GM18520 (cell line): Measurements from ENCODE around the gene SMG6.
"Not testable (repeated sequence)": the region's sequence is repeated elsewhere in the genome, so short reads cannot be mapped to it uniquely, and the experiment has no call there.

Experiments used
- ATAC-seq: cut with Tn5 transposase; IDR thresholded peaks from one replicate; pipeline ENCODE4 v1.9.1; 2021; ENCODE audit not compliant: unreplicated experiment

Gene SMG6

DNA sequence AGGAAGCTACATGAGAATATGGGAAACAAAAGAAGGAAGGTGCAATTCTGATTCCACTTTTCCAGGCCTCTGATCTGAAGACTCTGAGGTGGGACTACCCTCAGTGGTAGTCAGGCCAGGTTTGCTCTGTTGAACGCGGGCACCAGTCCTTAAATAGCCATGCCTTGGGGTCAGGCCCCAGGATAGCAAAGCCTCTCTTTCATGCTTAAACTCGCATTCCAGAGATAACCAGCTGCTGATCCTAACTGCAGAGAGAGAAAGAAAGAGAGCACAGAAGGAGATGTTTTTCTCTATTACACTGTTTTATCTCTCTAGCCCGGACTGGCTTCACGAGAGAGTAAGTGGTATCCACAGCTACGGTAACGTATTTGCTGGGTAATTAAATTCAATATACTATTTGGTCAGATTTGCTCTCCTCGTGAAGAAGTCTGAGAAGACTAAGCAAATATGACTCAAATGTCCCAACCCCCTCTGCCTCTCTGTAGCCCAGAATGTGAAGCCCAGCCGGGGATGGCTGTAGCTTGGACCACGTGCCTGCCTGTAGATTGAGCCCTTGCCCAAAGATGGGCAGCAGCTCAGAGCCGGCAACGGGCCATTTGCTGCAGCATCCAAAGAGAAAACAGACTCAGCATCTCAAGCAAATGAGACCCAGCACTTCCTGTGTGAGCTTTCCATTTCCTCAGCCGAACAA is 122.2 kb downstream of the SMG6 start:
- ATAC-seq = no peak

GRCh38 chr17:2180768-2181167 is 122.8 kb downstream of the SMG6 start:
- no peak for ATAC-seq

- no peak for ATAC-seq
Measured at GRCh38 chr17:2179615-2180295, 123.8 kb downstream of the SMG6 start.

DNA sequence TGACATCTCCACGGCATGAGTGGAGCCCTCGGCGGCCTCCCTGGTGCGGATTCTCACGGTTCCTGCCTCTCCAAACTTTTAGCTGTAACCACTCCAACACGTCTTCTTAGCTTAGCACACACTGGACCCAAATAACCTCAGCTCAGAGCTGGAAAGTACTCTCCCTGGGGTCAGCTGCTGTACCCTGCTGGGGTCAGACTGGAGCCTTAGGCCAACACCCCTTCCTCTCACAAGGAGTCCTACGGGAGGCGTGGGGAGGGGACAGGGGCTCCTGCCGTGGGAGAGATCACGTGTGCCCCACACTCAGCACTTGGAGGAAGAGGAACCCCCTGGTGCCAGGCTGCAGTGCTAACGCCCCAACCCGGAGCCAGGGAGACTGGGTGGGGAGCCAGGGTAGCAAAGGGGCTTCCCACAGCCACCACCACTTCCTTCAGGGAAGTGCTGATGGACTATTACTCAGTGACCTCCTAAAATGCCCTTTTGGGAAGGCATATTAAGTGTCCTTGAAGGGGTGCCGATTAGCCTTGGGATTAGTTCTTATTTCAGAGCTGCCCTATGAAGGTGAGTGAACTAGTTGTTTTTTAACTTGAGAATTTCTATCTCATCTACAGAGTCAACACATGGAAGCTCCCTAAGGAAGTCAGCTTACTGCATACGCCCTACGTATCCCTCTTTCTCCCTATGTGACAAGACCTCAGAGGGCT is 124.6 kb downstream of the SMG6 start:
- ATAC-seq = no peak

DNA sequence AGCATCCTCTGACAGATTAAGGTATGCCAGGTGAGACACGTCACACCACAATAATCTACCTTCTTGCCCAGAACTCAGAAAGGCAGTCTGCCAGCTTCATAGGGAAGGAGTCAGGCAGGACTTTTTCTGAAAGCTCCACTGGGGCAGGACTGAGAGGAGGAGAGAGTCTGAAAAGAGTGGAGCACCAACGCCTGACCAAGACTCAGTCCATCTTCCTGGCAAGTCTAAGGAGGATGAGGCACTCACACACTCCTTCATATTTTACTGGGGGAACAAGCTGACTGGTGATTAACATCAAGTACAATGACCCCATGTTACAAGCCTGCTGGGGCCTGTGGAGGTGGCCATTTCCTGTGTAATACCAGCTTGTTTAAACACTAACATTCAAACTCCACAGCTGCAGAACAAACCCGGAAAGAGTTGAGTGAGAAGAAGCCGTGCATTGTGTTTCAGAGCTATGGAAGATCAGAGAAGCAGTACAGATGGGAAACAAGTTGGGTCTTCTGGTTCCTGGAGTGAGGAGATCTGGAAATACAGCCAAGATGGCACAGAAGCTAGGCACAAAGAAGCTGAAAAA is 126.3 kb downstream of the SMG6 start:
- no peak for ATAC-seq

GRCh38 chr17:2176499-2177169 is 127.0 kb downstream of the SMG6 start:
- ATAC-seq = no peak

GRCh38 chr17:2175294-2175628 is 128.3 kb downstream of the SMG6 start:
- no peak for ATAC-seq

DNA sequence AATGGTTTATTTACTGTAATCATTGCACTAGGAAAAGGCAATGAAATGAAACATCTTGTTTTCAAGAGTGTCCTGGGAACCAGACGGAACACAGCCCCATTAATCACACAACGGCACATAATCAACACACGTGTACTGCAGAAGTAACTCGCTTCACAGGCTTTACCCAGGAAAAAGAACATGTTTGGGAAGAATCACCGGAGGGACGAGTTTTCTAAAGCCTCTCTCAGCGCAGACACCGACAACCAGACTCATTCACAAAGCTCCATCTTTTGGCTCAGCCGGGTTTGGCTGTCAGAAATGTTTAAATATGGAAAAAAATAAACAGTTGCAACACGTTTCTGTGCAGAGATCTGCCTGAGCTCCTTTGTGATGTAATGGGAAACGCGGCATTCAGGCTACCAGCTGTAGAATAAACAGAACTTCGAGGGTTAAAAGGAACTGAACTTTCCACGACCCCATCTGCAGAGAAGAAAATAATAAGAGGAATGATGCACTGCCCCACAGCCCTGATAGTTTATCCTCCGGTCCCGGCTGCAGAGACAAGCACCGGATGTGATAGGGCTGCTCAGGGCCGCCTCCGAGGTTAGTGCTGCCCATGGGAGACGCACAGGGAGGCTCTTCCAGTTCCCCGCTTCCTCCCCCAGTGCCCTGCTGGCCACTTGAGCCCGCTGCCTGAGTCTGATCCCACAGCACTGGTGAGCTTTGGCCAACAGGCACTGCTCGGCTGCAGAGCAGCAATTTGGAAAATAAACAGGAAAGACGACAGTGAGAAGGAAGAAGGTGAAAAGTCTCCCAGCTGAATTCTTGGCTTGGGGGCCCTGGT is 128.9 kb downstream of the SMG6 start:
- ATAC-seq = no peak

GRCh38 chr17:2174014-2174413 is 129.6 kb downstream of the SMG6 start:
- ATAC-seq = no peak

- no peak for ATAC-seq
Measured at GRCh38 chr17:2172999-2173398, 130.6 kb downstream of the SMG6 start.

DNA sequence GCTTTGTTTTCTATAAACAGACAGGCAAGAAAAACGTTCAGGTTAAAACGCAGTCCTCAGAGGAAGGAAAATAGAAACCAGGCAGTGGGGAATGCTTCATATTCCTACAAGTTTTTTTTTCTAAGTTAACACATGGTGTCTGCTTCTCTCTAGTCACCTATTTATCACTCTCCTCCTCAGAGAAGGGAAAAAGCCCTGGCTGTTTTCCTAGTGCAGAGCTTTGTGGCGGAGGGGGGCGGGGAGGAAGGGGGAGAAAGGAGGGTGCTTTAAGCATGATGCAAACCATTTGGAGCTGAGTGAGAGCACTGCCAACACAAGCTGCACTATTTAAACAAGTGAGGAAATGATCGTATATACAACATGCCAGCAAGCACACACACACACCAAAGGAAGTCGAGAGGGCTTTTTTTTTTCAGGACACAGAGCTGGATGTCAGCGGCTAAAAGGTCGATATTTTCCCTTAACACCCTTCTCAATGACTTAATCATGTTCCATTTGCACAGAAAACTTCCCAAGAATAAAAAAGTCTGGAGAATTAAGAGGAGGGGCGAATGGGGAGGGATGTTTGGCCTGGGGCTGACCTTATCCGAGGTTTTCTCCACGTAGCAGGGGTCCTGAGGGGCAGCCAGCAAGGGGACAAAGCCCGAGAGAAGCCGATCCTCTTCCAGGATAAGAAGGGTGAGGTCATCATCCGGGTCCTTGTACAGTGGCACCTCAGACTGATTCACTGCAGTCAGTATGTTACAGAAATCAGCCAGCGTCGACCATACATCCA is 131.3 kb downstream of the SMG6 start:
- no peak for ATAC-seq

GRCh38 chr17:2171702-2172076 is 131.9 kb downstream of the SMG6 start:
- ATAC-seq = no peak

GRCh38 chr17:2170023-2170422 is 133.6 kb downstream of the SMG6 start:
- no peak for ATAC-seq

GRCh38 chr17:2165723-2166122 is 137.9 kb downstream of the SMG6 start:
- ATAC-seq = not testable (repeated sequence)

DNA sequence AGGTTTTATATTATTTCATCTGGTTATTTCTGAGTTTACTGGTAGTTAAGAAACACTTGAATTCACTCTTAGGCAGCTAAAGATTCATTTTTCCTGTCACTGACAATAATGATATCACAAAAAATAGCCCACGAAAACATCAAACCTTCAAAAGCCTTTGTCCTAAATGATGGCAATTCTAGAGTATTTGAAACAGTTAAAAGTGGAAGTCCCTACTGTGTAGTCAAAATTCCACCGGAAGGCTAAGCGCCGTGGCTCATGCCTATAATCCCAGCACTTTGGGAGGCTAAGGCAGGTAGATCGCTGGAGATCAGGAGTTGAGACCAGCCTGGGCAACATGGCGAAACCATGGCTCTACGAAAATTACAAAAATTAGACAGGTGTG is 145.2 kb downstream of the SMG6 start:
- ATAC-seq = no peak

DNA sequence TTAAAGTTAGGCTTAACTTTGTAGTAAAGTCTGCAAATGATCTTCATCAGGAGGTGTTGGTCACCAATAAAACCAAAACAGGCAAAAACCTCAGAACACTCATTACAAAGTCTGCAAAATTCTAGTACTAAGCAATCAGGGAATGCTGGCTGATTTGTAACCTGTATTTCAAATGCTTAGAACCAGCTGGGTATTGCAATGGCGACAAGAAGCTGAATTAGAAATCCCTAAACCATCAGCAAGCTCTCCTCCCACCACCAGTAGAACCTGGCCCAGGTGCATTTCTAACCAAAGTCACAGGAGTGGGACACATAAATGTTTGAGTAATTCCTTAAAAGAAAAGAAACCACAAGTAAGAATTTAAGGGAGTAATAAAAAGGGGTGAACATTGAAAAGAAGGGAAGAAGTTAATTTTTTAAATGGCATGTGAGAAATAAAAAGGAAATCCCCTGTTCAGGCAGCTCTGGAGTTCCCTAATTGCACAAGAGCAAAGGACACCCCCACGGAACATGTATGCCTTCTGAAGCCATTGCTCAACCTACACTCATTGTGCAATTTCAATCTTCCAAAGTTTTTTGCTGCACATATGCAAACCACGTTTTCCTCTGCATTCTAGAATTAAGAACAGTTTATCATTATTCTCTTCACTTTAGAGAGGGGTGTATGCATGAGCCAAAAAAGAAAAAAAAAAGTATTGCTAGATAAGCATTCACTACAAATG is 145.8 kb downstream of the SMG6 start:
- no peak for ATAC-seq

GRCh38 chr17:2157081-2157480 is 146.5 kb downstream of the SMG6 start:
- ATAC-seq = no peak

GRCh38 chr17:2156666-2157065 is 146.9 kb downstream of the SMG6 start:
- ATAC-seq = no peak

DNA sequence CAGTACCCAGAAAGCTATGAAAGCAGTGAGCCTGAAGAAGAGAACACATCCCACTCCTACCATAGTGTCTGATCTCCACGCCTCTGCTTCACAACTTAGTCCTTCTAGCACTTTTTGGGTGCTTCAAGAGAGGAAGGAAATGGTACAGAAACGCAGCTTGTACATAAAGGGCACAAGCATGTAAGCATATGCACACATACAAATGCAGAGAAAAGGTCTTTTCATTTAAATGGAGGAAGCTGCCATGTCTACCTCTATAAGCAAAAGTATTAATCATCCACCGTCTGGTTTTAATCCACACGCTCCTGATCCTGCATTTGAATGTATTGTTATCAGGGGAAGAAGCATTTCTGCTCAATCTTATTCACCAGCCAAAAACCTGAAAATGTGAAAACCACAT is 148.0 kb downstream of the SMG6 start:
- no peak for ATAC-seq
